A204.1 (cell line): ENCODE results near the gene PHC2.
A peak's percentile ranks its signal among the peaks of the same experiment; 100 is the strongest.

Experiments used
- FAIRE-seq: peaks from 2 replicates; lab custom pipeline; 2012; peaks lifted over from hg19 to GRCh38; lab: Jason Lieb, UNC

Gene PHC2

DNA sequence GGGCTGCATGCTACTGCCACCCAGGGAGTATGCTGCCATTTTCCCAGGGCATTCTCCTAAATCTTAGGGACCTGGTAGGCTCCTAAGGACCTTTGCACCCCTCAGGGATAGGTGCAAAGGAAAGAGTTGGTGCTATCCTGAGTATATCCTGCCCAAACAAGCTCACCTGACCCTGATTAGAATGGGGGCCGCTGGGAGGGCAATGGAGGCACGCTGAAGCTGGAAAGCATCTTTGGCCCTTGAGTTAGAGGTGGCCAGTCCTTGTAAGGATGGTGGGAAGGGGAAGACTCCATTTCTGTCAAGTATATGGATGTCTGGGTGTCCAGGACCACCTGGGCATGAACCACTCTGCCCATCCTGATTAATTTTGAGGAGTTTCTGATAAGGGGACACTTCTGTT is 61.1 kb downstream of the PHC2 start:
- no peak for FAIRE-seq

DNA sequence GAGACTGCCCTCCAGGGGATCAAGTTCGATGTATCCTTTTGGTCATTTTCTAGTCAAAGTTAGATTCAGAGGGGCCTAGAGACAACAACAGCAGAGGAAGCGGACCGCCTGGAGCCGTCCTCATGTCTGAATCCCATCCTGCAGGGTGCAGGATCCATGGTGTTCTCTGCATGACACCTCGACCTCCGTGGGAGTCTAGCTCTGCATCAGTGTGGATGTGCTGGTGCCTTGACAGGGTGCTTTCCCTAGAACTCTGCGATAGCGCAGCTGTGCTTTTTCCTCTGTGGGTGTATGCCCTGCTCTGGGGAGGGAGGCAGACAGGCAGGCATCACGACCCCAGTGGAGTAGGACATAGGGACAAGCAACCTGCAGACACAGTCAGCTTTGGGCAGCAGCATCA is 61.8 kb downstream of the PHC2 start:
- FAIRE-seq, result no peak

DNA sequence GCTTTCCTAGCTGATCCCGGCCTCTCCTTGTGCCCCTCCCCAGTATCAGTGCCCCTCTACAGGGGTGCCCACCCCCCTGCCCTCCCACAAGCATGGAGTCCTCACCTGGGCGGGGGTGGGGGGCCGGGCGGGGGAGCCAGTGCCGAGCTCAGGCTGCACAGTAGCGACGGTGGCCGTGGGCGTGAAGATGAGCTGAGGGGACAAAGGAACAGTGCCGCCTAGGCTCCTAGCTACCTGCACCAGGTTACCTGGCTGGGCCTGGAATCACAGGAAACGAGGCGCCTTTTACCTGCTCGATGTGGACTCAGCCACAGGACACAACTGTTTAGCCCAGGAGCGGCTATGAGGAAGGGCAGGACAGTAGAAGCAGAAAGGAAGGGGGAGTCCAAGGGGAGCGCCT is 62.5 kb downstream of the PHC2 start:
- FAIRE-seq, result no peak

DNA sequence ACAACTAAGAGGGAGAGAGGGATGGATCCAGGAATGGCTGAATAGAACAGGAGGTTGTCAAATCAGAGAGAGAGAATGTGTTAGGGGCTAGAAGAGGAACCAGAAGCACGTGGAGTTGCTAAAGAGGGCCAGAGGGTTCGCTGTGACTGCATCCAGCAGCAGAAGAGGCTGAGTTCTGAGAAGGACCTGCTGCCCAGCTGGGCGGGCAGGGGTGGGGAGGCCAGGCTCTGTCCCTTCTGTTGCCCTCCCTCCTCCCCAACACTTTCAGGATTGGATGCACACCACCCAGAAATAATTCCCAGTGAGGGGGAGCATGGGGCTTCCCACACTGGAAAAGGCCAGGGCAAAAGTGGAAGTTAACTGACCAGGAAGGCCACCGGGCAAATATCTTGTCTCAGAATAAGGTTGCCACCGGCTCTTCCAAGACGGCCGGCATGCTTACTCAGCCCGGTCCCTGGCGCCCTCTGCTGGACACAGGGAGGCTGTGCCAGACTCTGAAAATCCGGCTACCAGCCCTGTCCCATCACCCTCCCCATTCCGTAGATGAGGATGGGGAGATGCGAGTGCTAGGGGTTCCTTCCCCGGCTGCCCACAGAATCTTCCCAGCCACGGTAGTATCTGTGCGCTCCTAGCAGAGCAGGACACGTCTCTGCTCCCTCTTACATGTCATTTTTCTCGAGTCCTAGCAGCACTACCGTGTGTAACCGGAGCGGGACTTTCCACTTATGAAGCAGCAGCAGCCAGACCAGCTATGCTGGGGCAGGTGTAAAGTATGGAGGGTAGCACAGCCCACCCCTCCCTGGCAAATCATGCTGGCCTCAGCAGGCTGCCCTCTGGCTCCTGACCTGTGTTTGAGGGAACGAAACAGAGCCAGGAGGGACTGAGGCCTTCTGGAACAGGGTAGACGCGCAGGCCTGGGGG is 63.1 kb downstream of the PHC2 start:
- peak; percentile 14 for FAIRE-seq

DNA sequence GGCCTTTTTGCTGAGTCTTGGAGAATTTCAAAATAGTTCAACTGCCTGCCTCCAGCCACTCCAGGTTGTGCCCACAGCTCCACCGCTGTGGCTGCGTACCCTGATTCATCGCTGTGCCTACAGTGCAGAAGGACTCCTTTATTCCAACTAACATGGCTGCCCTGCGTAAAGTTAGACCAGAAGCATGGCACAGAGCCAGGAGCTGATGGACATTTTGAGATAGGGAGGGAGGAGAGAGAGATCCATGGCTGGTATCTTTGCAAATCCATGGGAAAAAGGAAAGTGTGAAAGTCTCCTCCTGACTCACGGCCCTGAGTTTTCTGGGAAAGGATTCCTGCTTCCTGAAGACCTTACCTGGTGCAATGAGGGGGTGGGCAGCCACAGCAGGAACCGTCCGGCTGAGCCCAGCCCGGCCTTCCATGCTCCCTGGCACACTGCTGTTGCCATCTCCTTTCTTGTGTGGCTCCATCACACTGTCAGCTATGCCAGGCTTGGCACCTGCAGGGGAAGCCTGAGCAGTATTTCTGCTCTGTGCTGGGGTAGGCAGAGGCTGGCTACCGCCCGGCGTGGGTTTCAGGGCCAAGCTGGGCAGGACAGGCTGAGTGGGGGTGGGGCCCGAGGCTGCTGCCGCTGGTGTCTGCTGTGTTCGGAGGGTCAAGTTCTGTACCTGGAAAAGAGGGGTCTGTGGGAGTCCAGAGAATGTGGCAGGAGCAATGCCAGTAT is 64.0 kb downstream of the PHC2 start:
- FAIRE-seq, result no peak

DNA sequence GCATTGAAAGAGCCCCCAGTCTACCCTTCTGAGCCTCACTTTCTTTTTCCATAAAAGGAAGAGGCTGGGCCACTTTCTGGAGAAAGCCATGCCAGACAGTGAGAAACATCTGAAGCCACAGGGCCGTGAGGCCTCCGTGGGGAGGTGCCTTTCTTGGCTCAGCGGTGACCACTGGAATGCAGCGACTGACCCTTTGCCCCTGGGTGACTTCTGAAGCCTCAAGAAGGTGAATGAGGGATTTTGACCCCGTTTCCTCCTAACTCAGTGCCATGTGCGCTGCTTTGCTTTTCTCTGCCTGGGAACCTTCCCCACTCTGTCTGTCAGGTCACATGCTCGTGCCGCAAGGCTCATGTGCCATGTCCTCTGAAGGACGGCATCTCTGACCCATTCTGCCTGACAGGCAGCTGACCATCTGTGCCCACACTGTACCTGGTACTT is 65.3 kb downstream of the PHC2 start:
- FAIRE-seq, result no peak

DNA sequence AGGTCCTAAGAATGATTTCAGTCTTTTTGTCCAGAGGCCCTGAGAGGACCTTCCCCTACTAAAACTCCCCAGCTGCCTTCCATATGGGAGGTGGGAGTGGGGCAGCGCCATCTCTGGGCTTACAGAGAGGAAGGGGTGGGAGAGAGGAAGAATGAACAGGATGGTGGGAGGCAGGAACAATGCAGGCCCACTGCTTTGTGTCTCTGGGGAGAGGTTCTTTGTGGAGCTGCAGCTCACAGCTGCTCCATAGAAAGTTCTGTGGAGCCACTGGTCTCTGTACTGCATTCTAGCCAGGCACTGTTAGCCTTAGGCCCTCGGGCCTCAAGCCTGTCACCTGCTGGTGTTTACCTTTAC is 66.4 kb downstream of the PHC2 start:
- no peak for FAIRE-seq

DNA sequence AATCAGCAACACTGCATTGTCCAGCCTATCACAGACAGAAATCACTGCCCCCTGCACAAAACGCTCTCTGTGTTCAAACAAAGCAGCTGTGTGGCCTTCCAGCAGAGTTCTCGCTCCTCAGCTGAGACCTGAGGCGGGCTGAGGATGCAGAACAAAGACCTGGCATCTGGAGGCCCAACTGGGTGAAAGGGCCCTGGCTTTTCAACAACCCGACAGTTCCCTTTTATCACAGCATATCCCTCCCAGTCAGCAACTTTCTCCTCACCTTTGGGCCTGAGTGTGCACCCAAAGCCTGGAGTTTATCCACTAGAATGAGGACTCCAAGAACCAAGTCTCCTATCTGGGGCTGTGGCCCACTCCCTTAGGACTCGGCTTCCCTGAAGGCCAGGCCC is 67.4 kb downstream of the PHC2 start:
- FAIRE-seq, result no peak

DNA sequence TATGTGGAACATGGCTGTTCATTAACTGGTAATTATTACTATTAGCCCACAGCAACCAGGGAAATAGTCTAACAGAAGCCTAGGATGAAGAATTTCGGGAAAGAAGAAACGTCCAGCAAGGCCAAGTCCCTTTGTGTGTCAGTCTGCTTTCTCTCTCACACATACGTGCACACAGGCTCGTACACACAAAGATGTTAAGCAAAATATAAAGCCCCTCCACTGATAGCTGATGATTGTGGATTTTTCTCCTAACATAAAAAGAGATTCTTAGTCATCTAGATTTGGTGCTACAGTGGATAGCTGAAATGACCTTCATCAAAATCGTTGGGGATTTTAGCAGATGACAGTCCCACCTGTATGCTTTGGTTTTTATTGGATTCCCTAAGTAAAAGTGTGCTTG is 67.9 kb downstream of the PHC2 start:
- FAIRE-seq, result no peak

DNA sequence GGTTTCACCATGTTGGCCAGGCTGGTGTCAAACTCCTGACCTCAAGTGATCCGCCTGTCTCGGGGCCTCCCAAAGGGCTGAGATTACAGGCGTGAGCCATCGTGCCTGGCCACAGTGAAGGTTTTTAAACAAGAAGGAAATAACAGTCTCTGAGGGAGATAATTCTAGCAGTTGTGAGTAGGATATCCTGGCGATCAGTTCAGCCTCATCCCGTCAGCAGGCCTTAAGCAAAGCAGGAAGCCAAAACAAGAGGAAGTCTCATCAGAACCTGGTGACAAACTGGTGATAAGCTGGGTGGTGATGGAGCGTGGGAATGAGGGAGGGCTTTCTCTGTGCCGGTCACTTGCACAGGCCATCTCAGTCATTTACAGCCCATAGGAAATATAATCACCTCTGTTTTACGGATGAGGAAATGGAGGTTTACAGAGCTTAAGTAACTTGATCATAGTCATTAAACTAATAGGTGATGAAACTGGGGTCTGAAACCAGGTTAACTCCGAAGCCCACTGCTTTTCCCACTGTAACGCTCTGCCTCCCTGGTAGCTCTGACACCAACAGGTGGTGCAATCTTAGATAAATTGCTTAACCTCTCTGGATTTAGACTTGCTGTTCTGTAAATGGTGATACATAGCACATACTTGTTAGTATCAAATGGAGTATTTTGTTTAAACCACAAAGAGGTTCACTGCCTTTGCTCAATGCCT is 69.2 kb downstream of the PHC2 start:
- no peak for FAIRE-seq

DNA sequence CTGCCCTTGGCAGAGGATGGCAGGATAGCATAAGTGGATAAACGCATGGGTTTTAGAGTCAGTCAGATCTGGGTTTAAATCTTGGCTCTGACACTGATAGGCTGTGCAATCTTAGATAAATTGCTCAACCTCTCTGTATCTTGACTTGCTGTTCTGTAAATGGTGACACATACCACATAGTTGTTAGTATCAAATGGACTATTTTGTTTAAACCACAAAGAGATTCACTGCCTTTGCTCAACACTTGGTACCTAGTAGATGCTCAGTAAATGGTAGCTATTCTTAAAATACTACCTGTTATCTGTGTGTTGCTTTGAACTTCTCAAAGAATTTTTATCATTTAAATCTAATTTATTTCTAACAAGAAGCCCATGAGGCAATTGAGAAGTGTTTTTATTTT is 70.5 kb downstream of the PHC2 start:
- no peak for FAIRE-seq

DNA sequence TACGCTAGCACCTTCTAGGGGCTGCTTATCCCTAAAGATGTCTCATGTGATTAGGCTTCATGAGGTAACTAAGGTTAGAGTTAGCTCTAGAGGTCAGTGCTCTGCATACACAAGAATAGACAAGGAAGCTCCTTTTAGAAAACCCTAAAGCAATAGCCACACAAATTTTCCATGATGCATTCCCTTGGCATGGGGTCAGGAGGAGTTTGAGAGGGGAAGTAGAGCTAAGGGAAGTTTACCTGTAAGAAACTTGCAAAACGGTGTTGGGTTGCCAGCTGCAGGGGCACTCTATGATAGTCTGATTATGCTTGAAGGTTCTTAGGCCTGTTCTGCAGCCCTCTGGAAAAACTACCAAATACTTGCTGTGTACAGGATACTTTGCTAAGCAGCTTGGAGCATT is 71.0 kb downstream of the PHC2 start:
- FAIRE-seq, result no peak

DNA sequence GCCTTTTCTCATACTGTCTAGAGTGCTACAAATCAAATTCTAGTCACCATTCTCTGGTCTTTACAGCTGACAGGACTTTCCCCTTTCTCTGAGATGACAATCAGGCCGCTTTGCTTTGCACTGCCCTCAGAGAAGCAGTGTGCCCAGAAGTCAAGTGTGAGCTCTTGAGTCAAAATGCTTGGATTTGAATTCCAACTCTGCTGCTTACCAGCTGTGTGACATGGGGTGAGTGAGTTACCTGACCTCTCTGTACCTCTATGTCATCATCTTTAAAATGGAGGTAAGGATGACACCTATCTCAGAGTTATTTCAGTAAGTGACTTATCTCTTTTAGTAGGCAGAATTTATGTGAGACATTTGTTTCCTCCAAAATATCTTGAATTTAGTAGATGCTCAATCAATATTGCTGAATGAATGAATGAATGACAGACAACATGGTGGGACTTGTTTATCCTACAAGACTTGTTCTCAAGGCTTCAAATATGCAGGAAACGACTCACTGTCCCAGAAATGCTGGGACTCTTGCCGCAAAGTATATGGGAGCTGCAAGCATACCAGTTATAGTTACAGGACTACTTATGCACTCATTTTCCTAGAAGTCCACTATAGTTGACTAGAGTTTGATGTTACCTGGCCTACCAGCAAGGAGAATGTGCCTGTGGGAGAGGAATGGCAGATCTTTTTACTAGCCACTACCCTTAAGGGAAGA is 71.9 kb downstream of the PHC2 start:
- no peak for FAIRE-seq

DNA sequence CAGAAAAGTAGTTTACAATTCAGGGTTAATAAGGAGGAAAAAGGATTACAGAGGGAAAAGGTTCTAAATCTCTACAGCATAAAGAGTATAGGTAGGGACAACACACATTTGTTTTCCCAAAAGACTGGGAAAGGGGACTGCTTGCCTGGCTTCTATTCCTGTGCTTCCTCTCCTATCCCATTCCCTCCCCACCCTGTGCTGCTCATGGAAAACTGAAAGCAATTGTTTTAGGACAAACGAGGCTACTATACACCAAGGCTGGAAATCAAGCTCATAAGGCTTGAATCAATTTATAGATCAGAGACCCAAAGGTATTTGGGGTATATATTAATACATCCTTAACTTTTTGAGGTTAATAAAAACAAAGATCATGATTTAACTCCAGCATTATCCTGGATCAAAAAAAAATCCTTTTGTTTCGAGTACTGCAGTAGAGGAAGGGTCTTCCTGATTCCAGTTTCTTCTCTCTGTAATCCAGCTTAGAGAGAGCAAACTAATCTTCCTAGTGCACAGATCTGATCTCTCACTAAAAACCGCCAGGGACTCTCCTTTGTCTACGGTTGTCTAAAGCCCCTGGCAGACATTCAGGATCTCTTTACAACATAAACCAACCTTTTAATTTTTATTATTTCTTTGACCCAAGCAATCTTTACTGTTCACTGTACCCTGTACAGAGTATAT is 72.6 kb downstream of the PHC2 start:
- FAIRE-seq, result no peak

DNA sequence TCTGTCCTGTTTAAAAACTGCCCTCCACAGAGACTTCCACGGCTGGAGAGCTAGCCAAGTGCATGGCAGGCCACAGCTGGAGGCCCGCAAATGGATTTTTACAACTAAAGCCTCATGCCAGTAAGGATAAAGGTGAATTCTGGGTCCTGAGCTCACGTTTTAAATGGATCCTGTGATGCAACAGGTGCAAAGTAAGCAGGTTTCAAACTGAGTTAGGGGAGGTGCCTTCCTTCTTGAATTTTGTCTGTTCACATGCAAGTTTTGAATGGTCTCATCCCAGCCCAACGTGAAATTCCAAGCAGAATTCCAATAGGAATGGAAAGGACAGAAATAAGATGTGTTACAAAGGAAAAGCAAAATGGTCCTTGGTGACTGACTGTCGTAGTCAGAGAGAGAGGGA is 73.8 kb downstream of the PHC2 start:
- FAIRE-seq, result no peak

DNA sequence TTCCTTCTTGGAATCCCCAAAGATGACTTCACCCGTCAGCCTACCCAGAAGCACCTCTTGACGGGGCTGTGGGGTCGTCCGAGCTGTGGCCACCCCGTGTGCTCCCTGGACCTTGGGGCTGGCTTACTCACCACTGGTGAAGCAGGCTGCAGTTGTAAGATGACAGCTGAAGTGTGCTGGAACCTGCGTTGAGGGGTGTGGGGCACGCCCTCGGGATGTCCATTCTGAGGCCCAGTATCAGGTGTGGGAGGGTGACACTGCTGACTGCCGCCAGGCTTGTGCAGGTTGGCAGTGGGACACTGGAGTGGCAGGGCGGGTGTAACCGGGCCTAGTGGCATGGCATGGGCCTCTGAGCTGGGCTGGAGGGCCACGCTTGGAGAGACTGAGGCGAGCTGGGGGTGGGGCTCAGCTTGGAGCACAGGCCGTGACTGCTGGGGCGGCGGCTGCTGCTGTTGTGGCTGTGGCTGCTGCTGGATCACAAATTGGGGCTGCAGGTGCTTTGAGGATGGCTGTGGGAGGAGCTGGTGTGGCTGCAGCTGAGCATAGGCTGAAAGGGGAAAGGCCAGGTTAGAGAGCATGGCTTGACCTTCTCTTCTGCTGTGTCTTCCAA is 76.1 kb downstream of the PHC2 start:
- no peak for FAIRE-seq

DNA sequence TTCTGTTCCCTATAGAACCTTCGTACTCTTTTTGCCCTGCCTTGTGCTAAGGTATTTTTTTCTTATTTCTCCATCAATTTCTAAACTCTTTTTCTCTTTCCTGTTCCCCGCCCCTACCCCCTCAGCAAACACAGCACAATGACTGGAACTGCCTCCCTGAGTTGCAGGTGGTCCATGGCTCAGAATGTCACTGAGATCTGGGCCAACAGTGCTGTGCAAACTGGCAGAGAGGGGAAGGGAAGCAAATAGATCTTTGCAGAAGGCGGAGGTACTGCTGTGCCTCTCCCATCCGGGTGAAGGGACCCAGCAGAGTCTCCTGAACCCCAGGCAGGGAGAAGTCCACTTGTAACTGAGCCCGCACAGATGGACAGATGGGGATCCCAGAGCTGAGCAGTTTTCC is 77.4 kb downstream of the PHC2 start:
- FAIRE-seq, result no peak

DNA sequence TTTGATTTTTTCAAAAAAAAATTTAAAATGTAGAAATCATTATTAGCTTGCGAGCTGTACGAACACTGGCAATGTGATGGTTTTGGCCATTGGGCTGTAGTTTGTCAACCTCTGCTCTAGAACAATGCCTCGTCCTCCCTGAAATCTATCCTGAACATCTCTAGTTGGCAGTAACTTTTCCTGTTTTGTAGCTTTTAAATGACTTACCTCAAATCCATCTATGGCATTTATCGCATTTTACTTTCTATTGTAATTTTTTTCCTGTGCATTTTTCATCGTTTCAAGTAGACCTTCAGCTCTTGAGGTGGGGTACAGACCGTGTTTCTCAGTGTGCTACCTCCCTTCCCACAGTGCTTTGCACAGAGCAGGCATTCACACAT is 79.6 kb downstream of the PHC2 start:
- FAIRE-seq, result no peak

DNA sequence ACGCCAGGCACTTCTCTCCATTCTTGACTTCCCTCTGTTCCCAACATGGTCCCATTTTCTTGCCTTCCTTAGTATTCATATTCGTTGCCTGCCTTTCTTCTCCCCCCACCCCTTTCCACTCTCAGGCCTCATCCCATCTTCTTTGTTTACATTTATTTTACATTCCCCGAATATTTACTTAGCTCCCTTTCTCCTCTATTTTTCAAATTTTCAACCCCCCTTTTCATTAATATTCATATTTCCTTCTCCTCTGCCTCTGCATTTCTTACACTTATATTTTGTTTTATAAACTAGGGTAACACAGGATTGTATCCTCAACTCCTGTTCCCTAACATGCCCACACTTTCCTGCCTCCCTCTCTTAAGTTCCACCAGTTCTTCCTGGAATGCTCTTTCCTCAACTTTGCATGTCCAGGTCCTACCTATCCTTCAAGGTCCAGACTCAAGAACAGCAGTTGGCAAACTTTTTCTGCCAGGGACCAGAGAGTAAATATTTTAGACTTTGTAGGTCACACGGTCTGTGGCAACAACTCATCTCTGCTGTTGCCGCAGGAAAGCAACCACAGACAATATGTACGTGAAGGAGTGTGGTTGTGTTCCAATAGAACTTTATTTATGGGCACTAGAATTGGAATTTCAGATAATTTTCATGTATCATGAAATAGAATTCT is 80.1 kb downstream of the PHC2 start:
- FAIRE-seq, result no peak

DNA sequence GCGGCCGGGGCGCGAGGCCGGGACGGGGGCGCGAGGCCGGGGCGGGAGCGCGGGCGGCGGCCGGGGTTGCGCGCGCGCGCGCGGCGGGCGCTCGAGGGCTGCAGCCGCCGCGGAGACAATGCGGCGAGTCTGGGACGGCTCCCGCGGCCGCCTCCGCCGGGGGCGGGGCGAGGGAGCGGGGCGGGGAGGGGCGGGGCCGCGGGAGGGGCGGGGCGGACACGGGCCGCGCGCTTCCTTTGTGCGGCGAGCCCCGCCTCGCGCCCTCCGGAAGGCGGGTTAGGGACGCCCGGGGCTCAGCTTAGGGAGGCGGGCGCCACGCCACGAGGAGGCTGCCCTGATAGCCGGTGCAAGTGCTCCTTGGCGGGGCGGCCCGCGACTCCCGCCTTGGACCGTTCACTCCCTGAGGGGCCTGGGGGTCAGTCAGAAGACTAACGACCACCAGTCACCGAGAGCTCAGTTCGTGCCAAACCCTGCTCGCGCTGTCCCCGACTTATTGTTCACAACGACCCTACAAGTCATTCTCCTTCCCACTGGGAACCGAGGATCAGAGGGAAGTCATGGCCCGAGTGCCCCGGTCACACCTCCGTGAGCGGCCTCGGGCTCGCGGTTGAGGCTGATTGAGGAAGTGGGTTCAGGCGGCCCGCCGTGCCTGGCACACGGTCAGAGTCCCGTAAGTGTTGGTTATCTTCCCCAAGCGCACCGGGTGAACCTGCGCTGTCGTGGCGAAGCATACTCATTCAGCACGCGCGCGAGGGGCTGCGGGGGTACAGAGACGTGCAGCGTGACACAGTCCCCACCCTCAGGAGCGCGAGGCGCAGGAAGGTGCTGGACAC is 80.9 kb downstream of the PHC2 start:
- FAIRE-seq, result no peak
